ENCODE measurements around the gene KCNK4.

DNA sequence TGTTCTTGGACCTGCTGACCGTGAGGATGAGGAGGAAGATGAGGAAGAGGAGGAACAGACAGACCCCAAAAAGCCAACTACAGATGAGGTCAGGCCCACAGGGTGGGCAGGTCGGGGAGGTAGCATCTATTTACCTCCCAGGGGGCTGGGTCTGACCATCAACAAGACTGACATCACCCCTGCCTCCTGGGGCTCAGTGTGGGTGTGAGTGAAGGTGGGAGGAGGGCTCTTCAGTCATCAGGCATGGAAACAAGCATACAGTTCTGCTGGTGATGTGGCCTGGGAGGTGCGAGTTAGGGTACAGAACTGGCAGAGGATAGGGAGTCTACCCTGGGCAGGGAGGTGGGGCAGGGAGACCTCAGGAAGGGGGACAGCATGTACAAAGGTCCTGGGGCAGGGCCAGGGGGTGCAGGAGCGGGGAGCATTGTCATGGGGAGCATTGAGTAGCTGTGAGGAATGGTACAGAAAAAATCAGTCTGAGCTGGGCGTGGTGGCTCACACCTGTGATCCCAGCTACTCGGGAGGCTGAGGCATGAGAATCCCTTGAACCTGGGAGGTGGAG, 30.9 kb upstream of the KCNK4 start:
- TF ChIP-seq, protein P1, sequence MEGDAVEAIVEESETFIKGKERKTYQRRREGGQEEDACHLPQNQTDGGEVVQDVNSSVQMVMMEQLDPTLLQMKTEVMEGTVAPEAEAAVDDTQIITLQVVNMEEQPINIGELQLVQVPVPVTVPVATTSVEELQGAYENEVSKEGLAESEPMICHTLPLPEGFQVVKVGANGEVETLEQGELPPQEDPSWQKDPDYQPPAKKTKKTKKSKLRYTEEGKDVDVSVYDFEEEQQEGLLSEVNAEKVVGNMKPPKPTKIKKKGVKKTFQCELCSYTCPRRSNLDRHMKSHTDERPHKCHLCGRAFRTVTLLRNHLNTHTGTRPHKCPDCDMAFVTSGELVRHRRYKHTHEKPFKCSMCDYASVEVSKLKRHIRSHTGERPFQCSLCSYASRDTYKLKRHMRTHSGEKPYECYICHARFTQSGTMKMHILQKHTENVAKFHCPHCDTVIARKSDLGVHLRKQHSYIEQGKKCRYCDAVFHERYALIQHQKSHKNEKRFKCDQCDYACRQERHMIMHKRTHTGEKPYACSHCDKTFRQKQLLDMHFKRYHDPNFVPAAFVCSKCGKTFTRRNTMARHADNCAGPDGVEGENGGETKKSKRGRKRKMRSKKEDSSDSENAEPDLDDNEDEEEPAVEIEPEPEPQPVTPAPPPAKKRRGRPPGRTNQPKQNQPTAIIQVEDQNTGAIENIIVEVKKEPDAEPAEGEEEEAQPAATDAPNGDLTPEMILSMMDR (IDR thresholded peaks at IDR 0.05) = no peak
- no peak for TF ChIP-seq POLR2A (IDR thresholded peaks at IDR 0.05)

Measured in transverse colon (tissue), 3 donors.